Endometrial microvascular endothelial cells (primary cell): ENCODE data around the gene PRKAR1B. TPM values are rescaled to one million over a fixed set of nuclear protein-coding genes. Genes with fewer than 3 reads are reported as not detected.
"Not testable (repeated sequence)": the region's sequence is repeated elsewhere in the genome, so short reads cannot be mapped to it uniquely, and the experiment has no call there.

Source experiments
- in situ Hi-C: cut with HindIII; loops from 2 replicates; pipeline ENCODE4 v1.10.0; 2017; ENCODE audit warnings: low sequenced_read_pairs, low pct_unique_long_range_greater_than_20kb; ENCODE audit errors: inconsistent ontology term
- total RNA-seq: library from RNA; depleted of rRNA; stranded (reverse); fragments of >200 nt; gene quantifications from one replicate; pipeline ENCODE4 v1.2.3, GENCODE V29; 2015; ENCODE audit errors: inconsistent ontology term

Gene PRKAR1B
- total RNA-seq, 1 donor from 2014 or later, result 17.2 TPM

- in situ Hi-C loops, result no loop called here
Observed at GRCh38 chr7:638256-639011, 88.6 kb downstream of the PRKAR1B start.

- in situ Hi-C loops, result no loop called here
Observed at GRCh38 chr7:637826-638225, 89.3 kb downstream of the PRKAR1B start.

GRCh38 chr7:636396-636795 lies 90.7 kb downstream of the PRKAR1B start:
- in situ Hi-C loops, result no loop called here

- in situ Hi-C loops, result not testable (repeated sequence)
Observed at GRCh38 chr7:635687-636382, 91.2 kb downstream of the PRKAR1B start.

GRCh38 chr7:635227-635626 lies 91.9 kb downstream of the PRKAR1B start:
- in situ Hi-C loops, result no loop called here

GRCh38 chr7:633381-634018 lies 93.6 kb downstream of the PRKAR1B start:
- in situ Hi-C loops, result no loop called here

GRCh38 chr7:632831-633210 lies 94.3 kb downstream of the PRKAR1B start:
- in situ Hi-C loops, result no loop called here

GRCh38 chr7:631964-632830 lies 94.9 kb downstream of the PRKAR1B start:
- in situ Hi-C loops, result no loop called here

- in situ Hi-C loops, result no loop called here
Observed at GRCh38 chr7:631291-631711, 95.8 kb downstream of the PRKAR1B start.

- in situ Hi-C loops, result no loop called here
Observed at GRCh38 chr7:630539-630938, 96.5 kb downstream of the PRKAR1B start.

GRCh38 chr7:630111-630511 lies 97.0 kb downstream of the PRKAR1B start:
- in situ Hi-C loops, result no loop called here

- in situ Hi-C loops, result no loop called here
Observed at GRCh38 chr7:628826-629225, 98.3 kb downstream of the PRKAR1B start.

GRCh38 chr7:628402-628763 lies 98.7 kb downstream of the PRKAR1B start:
- in situ Hi-C loops, result no loop called here

GRCh38 chr7:627661-628401 lies 99.2 kb downstream of the PRKAR1B start:
- in situ Hi-C loops, result no loop called here

- in situ Hi-C loops, result no loop called here
Observed at GRCh38 chr7:625376-625971, 101.6 kb downstream of the PRKAR1B start.

GRCh38 chr7:623464-623863 lies 103.6 kb downstream of the PRKAR1B start:
- in situ Hi-C loops, result no loop called here

- in situ Hi-C loops, result no loop called here
Observed at GRCh38 chr7:621572-622285, 105.4 kb downstream of the PRKAR1B start.

- in situ Hi-C loops, result no loop called here
Observed at GRCh38 chr7:620885-621284, 106.2 kb downstream of the PRKAR1B start.
